Raji (cell line): ENCODE measurements around the gene ZNF609.

ENCODE experiments used
- POLR2A ChIP-seq: IDR thresholded peaks from 2 replicates; pipeline ENCODE4 v1.6.1; 2011; ENCODE audit warnings: low read depth, low read length, control low read depth; ENCODE audit not compliant: insufficient read depth

Gene ZNF609

DNA sequence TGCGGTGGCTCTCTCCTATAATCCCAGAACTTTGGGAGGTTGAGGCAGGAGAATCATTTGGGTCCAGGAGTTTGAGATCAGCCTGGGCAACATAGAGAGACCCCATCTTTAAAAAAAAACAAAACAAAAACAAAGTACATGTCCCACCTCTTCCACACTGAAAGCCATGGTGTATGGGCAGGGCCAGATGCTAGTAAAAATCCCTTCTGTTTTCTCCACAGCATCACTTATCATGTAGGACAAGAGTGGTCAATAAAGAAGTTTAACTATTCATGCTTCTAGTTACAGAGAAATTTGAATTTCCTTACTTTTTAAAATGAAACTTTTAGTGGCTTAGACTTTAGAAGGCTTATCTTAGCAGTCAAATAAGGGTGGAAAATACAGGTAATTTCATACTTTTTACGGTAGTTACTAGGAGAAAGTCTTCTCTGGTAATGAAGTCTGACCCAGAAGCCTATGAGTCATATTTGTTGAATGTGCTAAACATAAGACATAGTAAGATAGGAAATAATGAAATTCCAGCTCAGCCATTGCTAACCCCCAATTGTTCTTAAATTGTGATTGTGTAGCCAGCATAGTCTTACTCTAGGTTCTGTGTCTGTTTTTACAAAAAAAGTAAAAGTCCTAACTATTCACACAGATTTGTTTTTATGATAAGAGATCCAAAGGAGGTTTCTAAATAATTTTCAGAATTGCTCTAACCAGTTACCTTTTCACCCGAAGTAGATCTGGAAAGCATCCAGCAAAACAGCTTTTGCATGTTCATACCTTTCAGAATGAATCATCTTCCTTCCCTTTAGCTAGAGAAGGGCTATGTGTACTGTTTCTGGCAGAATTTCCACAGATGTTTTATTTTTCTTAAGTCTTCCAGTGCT, 16.4 kb upstream of the ZNF609 start:
- TF ChIP-seq POLR2A, result no peak

DNA sequence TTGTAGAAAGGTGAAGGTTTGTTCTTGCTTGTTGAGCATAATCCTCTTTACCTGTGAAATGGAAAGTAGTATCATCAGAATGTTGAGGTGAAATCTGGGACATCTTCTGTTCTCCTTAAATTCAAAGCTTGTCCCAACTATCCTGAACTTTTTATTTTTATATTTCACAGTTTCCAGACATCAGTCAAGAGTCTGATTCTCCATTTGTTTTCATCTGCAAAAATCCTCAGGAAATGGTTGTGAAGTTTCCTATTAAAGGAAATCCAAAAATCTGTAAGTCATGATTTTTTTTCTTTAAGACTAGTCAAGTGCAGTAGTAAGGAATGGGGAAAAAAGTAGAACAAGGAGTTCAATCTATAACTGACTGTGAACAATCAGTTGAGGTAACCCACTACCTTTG, 15.5 kb upstream of the ZNF609 start:
- TF ChIP-seq POLR2A, result no peak

GRCh38 chr15:64447536-64448315, 12.7 kb upstream of the ZNF609 start:
- TF ChIP-seq POLR2A, result no peak

DNA sequence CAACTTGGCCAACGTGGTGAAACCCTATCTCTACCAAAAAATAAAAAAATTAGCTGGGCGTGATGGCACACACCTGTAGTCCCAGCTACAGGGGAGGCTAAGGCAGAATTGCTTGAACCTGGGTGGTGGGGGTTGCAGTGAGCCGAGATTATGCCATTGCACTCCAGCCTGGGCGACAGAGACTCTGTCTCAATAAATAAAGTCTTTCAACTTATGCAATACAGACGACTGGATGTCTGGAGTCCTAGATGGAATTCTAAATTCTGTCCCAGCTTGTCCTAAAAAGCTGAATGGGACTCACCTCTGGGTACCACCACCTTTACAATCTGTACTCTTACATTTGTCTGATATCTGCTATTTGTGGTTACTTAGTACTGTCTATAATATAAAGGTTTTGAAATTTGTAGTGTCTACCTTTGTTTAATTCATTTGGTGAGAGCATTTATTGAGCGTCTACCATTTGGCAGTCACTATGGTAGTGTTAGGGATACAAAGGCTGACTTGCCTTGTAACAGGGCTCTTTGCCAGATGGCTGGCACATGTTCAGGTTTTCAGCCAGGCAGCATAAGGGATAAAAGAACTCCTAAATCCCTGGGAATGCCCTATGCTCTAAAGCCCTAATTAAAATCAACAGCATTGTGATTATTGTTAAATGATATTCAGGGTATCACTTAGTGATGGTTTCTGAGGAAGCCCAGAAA, 7.2 kb upstream of the ZNF609 start:
- TF ChIP-seq POLR2A, result no peak

GRCh38 chr15:64453689-64454037, 6.7 kb upstream of the ZNF609 start:
- TF ChIP-seq POLR2A, result no peak

DNA sequence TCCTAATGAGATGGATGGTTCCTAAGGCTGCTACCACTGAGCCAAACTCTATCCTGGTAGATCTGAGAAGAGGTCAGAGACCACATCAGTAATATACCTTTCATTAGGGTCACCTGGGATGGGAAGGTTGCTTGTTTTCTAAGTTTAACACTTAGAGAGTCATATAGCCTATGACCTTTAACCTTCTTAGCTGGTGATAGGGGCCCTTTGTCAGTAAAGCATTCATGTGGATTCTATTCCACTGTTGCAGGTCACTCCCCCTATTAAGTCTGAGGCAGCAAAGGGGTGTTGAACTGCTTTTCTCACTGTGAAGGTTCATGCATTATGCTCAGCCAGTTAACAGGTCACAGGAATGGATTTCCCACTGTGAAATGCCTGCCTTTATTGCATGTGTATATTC, 6.1 kb upstream of the ZNF609 start:
- TF ChIP-seq POLR2A, result no peak

DNA sequence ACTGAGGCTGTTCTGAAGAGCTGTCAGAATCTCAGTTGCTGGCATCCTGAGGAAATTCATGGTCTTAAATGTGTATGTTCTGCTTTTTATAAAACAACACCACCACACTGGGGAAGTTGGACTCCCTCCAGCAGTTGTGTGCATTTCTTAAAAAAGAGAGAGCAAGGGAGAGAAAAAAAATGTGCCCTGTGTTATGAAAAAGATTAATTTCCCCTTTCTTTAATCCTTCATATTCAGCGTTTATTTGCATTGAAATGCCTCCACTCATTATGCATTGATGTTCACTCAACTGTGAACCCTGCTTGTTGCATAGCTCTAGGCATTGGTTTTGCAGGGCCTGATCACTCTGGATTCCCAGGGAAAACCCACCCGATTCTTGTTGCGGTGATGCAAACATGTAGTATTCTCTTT, 4.4 kb upstream of the ZNF609 start:
- no peak for TF ChIP-seq POLR2A

- no peak for TF ChIP-seq POLR2A
Measured at GRCh38 chr15:64456634-64457108, 3.7 kb upstream of the ZNF609 start.

GRCh38 chr15:64459066-64459781, 1.2 kb upstream of the ZNF609 start:
- no peak for TF ChIP-seq POLR2A

DNA sequence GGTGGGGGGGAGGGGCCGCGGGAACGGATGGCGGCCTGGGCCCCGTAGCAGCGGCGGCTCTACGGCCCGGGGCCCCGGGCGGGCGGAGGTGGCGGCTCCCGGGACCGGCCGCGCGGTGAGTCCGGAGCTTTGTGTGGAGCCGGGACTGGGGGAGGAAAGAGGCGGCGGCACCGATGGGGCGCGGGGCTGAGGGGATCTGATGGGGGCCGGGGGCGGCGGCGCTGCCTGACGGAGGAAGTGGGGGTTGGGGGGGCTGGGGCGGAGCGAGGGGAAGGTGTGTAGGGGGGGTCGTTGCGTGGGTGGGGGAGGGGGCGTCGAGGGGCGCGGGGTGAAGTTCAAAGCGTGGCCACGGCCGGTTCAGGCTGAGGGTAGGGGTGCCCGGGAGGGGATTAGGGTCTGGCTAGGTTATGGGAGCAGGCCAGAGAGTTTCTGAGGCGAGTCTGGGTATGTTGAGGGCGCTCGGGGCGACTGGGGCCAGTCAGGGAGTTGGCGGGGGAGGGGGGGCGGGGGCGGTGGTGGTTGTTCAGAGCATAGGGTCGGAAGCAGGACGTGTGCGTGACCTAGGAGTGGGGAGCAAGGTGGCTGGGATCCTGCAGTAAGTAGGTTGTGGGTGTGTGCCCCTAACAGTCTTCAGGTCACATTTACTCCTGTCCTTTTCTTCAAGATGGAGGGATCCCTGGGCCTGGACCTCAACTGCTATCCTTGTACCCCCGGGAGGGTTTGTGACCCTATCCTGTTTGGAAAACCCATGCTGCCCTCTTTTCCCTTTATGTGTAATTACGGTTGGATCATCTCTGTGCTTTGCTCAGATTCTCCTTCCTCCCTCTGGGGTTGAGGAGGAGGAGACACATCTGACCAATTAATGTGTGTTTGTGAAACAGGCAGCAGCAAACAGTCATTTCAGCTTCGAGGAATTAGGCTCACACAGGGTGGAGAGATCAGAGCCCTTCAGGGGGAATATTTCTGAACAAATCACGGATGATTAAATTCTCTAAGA, 644 bp downstream of the ZNF609 start:
- TF ChIP-seq POLR2A, result peak; percentile 26; the same call in 1 of the 2 replicates

GRCh38 chr15:64461721-64462162, 1.4 kb downstream of the ZNF609 start:
- no peak for TF ChIP-seq POLR2A

DNA sequence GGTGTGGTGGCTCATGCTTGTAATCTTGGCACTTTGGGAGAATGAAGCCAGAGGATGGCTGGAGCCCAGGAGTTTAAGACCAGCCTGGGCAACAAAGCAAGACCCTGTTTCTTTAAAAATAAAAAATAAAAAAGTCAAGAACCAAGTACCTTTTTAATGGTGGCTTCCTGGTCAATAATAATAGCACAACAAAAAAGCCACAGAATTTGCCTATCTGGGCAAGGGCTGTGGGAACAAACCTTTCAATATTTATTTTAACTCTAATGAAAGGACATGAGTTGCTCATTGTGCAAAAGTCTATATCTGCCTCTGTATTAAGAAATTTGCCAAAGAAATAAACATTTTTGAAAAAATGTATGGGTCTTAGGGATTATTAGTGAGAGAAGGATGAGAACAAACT, 2.1 kb downstream of the ZNF609 start:
- no peak for TF ChIP-seq POLR2A

DNA sequence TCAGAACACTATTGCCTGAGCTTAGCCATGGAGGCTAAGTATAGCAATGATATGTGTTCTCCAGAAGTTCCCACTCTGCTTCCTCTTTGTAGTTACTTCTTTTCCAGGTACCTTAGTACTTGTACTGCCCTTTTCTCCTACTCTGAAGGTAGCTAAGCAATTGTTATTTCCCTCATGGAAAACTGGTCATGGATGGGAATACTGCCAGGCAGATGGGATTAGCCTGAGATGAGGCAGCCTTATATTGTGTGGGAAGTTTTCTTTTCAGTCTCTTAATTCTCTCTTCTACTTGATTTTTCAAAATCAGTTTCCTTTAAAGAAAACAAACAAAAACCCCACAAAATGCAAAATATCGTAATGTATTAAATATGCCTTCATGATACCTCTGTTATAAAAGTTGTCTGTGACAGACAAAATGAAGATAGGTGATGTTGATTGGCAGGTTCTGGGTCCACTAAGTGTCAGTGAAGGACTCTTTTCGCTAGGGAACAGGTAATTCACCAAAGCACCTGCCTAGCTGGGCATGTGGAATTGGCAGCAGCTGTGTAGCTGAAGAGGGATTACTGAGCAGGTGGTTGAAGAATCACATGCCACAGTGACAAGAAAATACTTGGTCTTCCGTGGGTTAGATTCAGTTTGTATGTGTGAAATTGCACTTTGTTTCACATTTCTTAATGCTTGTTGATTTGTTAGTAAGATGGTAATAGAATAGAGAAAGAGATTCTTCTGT, 4.1 kb downstream of the ZNF609 start:
- no peak for TF ChIP-seq POLR2A
